SH-SY5Y (cell line): ENCODE data around the gene CCT5.

Experiments used
- GATA2 ChIP-seq: IDR thresholded peaks from 2 replicates; pipeline ENCODE4 v1.6.1; 2011; ENCODE audit warnings: mild to moderate bottlenecking, low read depth, low read length
- GATA3 ChIP-seq: IDR thresholded peaks from 2 replicates; pipeline ENCODE4 v1.6.1; 2011; ENCODE audit warnings: low read depth, mild to moderate bottlenecking, low read length, moderate library complexity

- TF ChIP-seq GATA2 (no peak), GATA3 (no peak)
Measured at GRCh38 chr5:10303699-10304170, 53.7 kb downstream of the CCT5 start.
